Skeletal muscle satellite cell (primary cell): ENCODE results near the gene SOX15.

Source experiments
- H3K27me3 ChIP-seq: 2 replicates; pipeline ENCODE4 v1.7.0; 2013; ENCODE audit warnings: low read length; ENCODE audit not compliant: control insufficient read depth, insufficient read depth
- H3K36me3 ChIP-seq: 2 replicates; pipeline ENCODE4 v1.7.0; 2013; ENCODE audit warnings: mild to moderate bottlenecking, control low read depth, low read length; ENCODE audit not compliant: insufficient read depth
- H3K4me1 ChIP-seq: 2 replicates; pipeline ENCODE4 v1.7.0; 2013; ENCODE audit warnings: low read length; ENCODE audit not compliant: control insufficient read depth, insufficient read depth
- H3K4me2 ChIP-seq: 2 replicates; pipeline ENCODE4 v1.7.0; 2013; ENCODE audit warnings: mild to moderate bottlenecking, low read length
- H3K4me3 ChIP-seq: 2 replicates; pipeline ENCODE4 v1.7.0; 2013; ENCODE audit warnings: low read length
- H3K9ac ChIP-seq: 2 replicates; pipeline ENCODE4 v1.7.0; 2013; ENCODE audit warnings: mild to moderate bottlenecking, low read depth, low read length, moderate library complexity
- H3K9me3 ChIP-seq: replicated peaks from 2 replicates; pipeline ENCODE4 v1.7.0; 2013; ENCODE audit warnings: mild to moderate bottlenecking, control low read depth, low read length

The SOX15 gene

GRCh38 chr17:7582396-7583252 is 7.3 kb downstream of the SOX15 start:
- peaks cover 62% of the 10 kb centered on the region for H3K4me1 ChIP-seq
- peak overlapping the region; percentile 97 for H3K9ac ChIP-seq
- no peaks in the 10 kb centered on the region for H3K9me3 ChIP-seq
- H3K4me2 ChIP-seq, result peak overlapping the region; percentile 72
- H3K4me3 ChIP-seq, result peak overlapping the region; percentile 89
- no peaks in the 10 kb centered on the region for H3K27me3 ChIP-seq
- peaks cover 24% of the 10 kb centered on the region for H3K36me3 ChIP-seq

GRCh38 chr17:7580604-7581575 is 9.0 kb downstream of the SOX15 start:
- peaks cover 65% of the 10 kb centered on the region for H3K4me1 ChIP-seq
- peaks cover 42% of the 10 kb centered on the region for H3K36me3 ChIP-seq
- H3K4me2 ChIP-seq, result no peak overlapping the region
- no peaks in the 10 kb centered on the region for H3K27me3 ChIP-seq
- no peaks in the 10 kb centered on the region for H3K9me3 ChIP-seq
- H3K4me3 ChIP-seq, result no peak overlapping the region
- no peak overlapping the region for H3K9ac ChIP-seq

- Histone ChIP-seq H3K9me3 (no peaks in the 10 kb centered on the region), H3K9ac (peak overlapping the region; percentile 55), H3K36me3 (peaks cover 50% of the 10 kb centered on the region), H3K27me3 (no peaks in the 10 kb centered on the region), H3K4me3 (peak overlapping the region; percentile 29), H3K4me1 (peaks cover 74% of the 10 kb centered on the region), H3K4me2 (peak overlapping the region; percentile 46)
Measured at GRCh38 chr17:7579834-7580603, 9.9 kb downstream of the SOX15 start.

- Histone ChIP-seq H3K4me2 (peak within 1 kb of the TSS; percentile 55), H3K9me3 (no peaks in the 10 kb centered on the region), H3K36me3 (peaks cover 58% of the 10 kb centered on the region), H3K27me3 (no peaks in the 10 kb centered on the region), H3K4me3 (peak within 1 kb of the TSS; percentile 29), H3K9ac (peak within 1 kb of the TSS; percentile 55), H3K4me1 (peaks cover 78% of the 10 kb centered on the region)
Measured at GRCh38 chr17:7579001-7579833, 10.7 kb downstream of the SOX15 start, which contains the start of gene CD68. Gene CD68 (plus strand): TSS chr17:7579638. CDS start chr17:7579678, 40 bp downstream.

- H3K4me1 ChIP-seq, result peaks cover 68% of the 10 kb centered on the region
- H3K4me3 ChIP-seq, result no peak overlapping the region
- H3K27me3 ChIP-seq, result no peaks in the 10 kb centered on the region
- H3K9me3 ChIP-seq, result no peaks in the 10 kb centered on the region
- no peak overlapping the region for H3K9ac ChIP-seq
- H3K4me2 ChIP-seq, result peak overlapping the region; percentile 28
- peaks cover 72% of the 10 kb centered on the region for H3K36me3 ChIP-seq
Measured at GRCh38 chr17:7577327-7578199, 12.3 kb downstream of the SOX15 start.

- no peak overlapping the region for H3K9ac ChIP-seq
- H3K4me3 ChIP-seq, result no peak overlapping the region
- no peaks in the 10 kb centered on the region for H3K9me3 ChIP-seq
- peaks cover 68% of the 10 kb centered on the region for H3K36me3 ChIP-seq
- peak overlapping the region; percentile 89 for H3K4me2 ChIP-seq
- no peaks in the 10 kb centered on the region for H3K27me3 ChIP-seq
- H3K4me1 ChIP-seq, result peaks cover 64% of the 10 kb centered on the region
Measured at GRCh38 chr17:7576432-7576937, 13.4 kb downstream of the SOX15 start.

- peak overlapping the region; percentile 90 for H3K4me3 ChIP-seq
- H3K36me3 ChIP-seq, result peaks cover 73% of the 10 kb centered on the region
- H3K4me2 ChIP-seq, result peak overlapping the region; percentile 89
- H3K27me3 ChIP-seq, result no peaks in the 10 kb centered on the region
- peaks cover 64% of the 10 kb centered on the region for H3K4me1 ChIP-seq
- H3K9ac ChIP-seq, result peak overlapping the region; percentile 99
- no peaks in the 10 kb centered on the region for H3K9me3 ChIP-seq
Measured at GRCh38 chr17:7575959-7576358, 13.9 kb downstream of the SOX15 start.

- Histone ChIP-seq H3K4me2 (peak overlapping the region; percentile 89), H3K9ac (peak overlapping the region; percentile 99), H3K4me3 (peak overlapping the region; percentile 90), H3K4me1 (peaks cover 60% of the 10 kb centered on the region), H3K36me3 (peaks cover 73% of the 10 kb centered on the region), H3K27me3 (no peaks in the 10 kb centered on the region), H3K9me3 (no peaks in the 10 kb centered on the region)
Measured at GRCh38 chr17:7575481-7575883, 14.4 kb downstream of the SOX15 start.

GRCh38 chr17:7574176-7574953 is 15.5 kb downstream of the SOX15 start:
- no peaks in the 10 kb centered on the region for H3K27me3 ChIP-seq
- H3K36me3 ChIP-seq, result peaks cover 82% of the 10 kb centered on the region
- peak overlapping the region; percentile 99 for H3K9ac ChIP-seq
- H3K9me3 ChIP-seq, result no peaks in the 10 kb centered on the region
- H3K4me2 ChIP-seq, result peak overlapping the region; percentile 89
- peak overlapping the region; percentile 90 for H3K4me3 ChIP-seq
- peaks cover 52% of the 10 kb centered on the region for H3K4me1 ChIP-seq
